OCI-M1 (cell line): ENCODE measurements around the gene TKT.

Experiments used
- DNase-seq: peaks from one replicate; lab custom pipeline; 2025; lab: John Stamatoyannopoulos, UW

TKT gene

DNA sequence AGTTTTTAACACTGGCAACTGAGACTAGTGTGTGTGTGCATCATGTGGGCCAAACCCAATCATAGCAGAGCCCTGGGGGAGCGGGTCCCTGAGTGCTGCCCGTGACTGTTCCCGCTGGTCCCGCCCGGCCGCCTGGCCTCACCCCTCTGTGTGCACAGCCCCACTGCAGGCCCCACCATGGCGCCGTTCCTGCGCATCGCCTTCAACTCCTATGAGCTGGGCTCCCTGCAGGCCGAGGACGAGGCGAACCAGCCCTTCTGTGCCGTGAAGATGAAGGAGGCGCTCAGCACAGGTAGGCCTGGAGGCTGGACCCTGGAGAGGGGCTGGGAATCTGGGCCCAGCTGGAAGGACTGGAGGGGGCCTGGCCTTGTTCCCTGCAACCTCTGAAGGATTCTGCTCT, 77.6 kb downstream of the TKT start:
- no peak for DNase-seq

DNA sequence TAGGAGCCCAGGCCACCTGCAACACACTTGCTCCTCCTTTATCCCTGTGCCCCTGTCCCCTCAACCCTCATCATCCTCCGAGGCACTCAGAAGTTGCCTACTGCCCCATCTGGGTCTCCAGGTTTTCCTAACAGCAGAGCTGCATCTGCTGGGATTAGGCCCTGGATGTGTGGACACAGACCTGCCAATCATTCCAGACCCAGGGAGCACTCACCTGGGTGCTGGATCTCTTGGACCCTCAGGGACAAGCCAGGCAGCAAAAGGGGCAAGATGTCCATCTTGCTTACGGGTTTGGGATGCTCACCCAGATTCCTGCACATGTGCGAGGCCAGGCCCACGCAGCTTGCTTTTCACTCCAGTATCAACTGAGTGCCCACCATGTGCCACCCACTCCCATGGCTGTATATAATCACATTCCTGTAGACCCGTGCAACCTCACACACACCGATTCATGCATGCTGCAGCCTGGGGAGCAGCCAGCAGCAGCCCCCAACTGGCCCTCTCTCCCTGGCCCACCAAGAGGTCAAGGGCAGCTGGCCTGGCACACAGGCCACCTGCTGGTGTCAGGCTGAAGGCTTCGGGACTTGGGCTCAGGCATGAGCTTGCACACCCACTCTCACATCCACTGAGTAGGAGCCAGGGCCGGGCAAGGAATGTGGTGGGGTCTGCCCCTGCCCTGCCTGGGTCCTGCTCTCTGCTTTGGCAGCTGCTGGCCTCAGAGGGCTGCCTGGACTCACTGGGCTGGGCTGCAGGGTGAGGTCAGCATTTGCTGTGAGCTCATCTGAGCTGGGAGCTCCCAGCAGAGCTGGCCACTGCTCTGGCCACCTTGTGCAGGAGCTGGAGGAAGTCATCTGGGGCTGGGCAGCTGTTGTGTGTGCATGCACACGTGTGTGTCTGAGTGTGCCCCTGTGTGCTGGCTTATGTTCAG, 79.9 kb downstream of the TKT start:
- no peak for DNase-seq
